ENCODE measurements around the gene HLA-DPA1.
A peak's percentile ranks its signal among the peaks of the same experiment; 100 is the strongest.

Gene HLA-DPA1

DNA sequence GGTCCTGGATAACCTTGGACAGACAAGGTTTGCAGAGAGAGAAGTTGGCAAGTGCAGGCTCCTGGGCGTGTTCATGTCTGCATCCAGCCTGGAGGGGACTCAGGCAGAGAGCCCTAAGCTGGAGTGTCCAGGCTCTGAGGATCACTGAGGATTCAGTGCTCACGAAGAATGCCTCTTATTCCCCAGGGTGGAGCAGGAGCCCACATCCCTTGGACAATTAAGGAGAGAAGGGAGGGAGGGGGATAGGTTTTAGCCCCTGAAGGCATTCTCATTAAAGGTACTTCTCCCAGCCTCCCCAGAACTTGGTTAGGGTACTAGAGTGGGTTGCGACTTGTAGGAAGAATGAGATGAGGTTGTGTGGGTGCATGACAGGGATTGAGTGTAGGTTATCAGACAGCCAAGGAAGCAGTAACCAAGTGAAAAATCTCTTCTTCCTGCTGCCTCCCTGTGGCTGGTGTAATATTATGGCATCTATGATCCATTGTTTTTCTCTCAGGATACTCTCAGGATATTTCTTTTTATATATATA lies 3.0 kb upstream of the HLA-DPA1 start:
- DNase-seq (ENCODE audit: low read depth): no peak
- H3K4me3 ChIP-seq (replicated peaks; ENCODE audit: low read depth, low read length): no peak overlapping the region
- TF ChIP-seq CTCF (IDR thresholded peaks at IDR 0.05; ENCODE audit: low read length, missing control alignments): no peak

GRCh38 chr6:33075568-33076405 lies 2.3 kb upstream of the HLA-DPA1 start, which contains the start of gene HLA-DPB1:
HLA-DPB1 (plus strand) TSS chr6:33075990; CDS start chr6:33076042, 52 bp downstream.
- TF ChIP-seq CTCF (IDR thresholded peaks at IDR 0.05; ENCODE audit: low read length, missing control alignments): no peak
- DNase-seq (ENCODE audit: low read depth): peak; percentile 60
- H3K4me3 ChIP-seq (replicated peaks; ENCODE audit: low read depth, low read length): no peak within 1 kb of the TSS

DNA sequence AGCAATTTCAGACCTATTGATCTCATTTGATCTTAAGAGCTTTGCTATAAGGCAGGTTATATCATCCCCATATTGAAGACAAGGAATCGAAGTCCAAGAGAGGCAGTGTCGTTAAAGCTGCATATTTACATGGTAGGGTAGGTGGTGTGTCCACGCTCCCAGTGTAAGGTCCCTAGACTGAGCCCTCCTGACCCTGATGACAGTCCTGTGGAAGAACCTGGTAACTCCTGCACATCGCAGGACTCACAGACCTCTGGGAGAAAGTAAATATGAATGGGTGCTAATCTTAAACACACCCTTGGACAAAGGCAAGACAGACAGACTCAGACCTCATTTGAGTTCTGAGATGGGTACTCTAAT lies 1.7 kb upstream of the HLA-DPA1 start:
- no peak overlapping the region for H3K4me3 ChIP-seq (replicated peaks; ENCODE audit: low read depth, low read length)
- no peak for TF ChIP-seq CTCF (IDR thresholded peaks at IDR 0.05; ENCODE audit: low read length, missing control alignments)
- no peak for DNase-seq (ENCODE audit: low read depth)

DNA sequence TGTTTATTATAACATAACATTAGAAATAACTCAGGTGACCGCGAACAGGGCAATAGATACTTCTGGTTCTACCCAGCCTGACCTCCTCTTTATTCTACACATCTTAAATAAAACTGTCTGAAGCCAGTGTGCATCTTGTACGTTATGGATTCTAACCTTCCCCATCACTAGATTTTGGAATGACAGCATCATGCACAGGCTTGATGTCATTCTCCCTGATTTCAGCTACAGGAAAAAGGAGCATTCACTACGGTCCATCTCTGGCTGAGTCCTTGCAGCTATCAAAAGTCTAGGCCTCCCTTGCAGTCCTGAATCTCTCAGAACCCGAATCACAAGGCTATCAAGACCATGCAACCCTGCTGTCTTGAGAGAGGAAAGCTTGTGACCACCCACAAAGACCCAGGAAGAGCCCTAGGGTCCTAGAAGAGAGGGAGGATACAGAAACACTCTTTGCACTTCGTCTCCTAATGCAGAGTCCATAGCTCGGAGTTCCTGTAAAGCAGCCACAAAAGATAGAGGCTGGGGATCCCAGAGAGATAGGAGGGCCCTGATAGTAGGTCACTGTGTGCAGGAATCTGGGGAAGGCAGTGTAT lies 845 bp downstream of the HLA-DPA1 start:
- TF ChIP-seq CTCF (IDR thresholded peaks at IDR 0.05; ENCODE audit: low read length, missing control alignments): no peak
- no peak for DNase-seq (ENCODE audit: low read depth)
- no peak overlapping the region for H3K4me3 ChIP-seq (replicated peaks; ENCODE audit: low read depth, low read length)

- H3K4me3 ChIP-seq (replicated peaks; ENCODE audit: low read depth, low read length): no peak overlapping the region
- TF ChIP-seq CTCF (IDR thresholded peaks at IDR 0.05; ENCODE audit: low read length, missing control alignments): no peak
Observed at GRCh38 chr6:33071569-33071968, 1.9 kb downstream of the HLA-DPA1 start.

GRCh38 chr6:33070909-33071308 lies 2.5 kb downstream of the HLA-DPA1 start:
- no peak overlapping the region for H3K4me3 ChIP-seq (replicated peaks; ENCODE audit: low read depth, low read length)
- no peak for DNase-seq (ENCODE audit: low read depth)
- no peak for TF ChIP-seq CTCF (IDR thresholded peaks at IDR 0.05; ENCODE audit: low read length, missing control alignments)

More at GRCh38 chr6:33071569-33071968, 1.9 kb downstream of the HLA-DPA1 start:
- no peak for DNase-seq (ENCODE audit: low read depth)
